IMR-90 (cell line): ENCODE results near the gene MGAT5B. TPM values are rescaled to one million over a fixed set of nuclear protein-coding genes. Genes with fewer than 3 reads are reported as not detected.

Experiments
- ATAC-seq: fragments of 200-7000 bp; cut with Tn5 transposase; 2 replicates; pipeline ENCODE4 v1.9.1; 2020; ENCODE audit warnings: low read depth, mild to moderate bottlenecking, moderate library complexity
- BruUV-seq: library from RNA; stranded (reverse); fragments of 400-500 nt; replicated peaks from 2 replicates; lab custom pipeline; 2021; lab: Mats Ljungman, UMichigan
- CTCF ChIA-PET: fragments of 300-600 bp; formaldehyde crosslinking; extraction: SDS; loops from one replicate; lab custom pipeline; 2021; ENCODE audit warnings: antibody characterized with exemption; lab: Yijun Ruan, JAX
- POLR2A ChIA-PET: fragments of 300-600 bp; sonication (Branson Sonifier 250); formaldehyde crosslinking; loops from one replicate; lab custom pipeline; 2022; ENCODE audit warnings: antibody characterized with exemption; ENCODE audit not compliant: unreplicated experiment; lab: Charles Lee
- DNase-seq: peaks from one replicate; pipeline ENCODE4 v3.0.0; 2013
- H2AFZ ChIP-seq: replicated peaks from 2 replicates; pipeline ENCODE3; 2013; ENCODE audit warnings: low read length, mild to moderate bottlenecking; ENCODE audit not compliant: poor library complexity
- H2AK5ac ChIP-seq: 2 replicates; pipeline ENCODE4 v1.6.1; 2013; ENCODE audit warnings: low read depth, low read length, inconsistent platforms
- H2AK9ac ChIP-seq: replicated peaks from 2 replicates; pipeline ENCODE3; 2013; ENCODE audit warnings: mild to moderate bottlenecking, low read depth, low read length, moderate library complexity; ENCODE audit not compliant: poor library complexity
- H2BK120ac ChIP-seq: 2 replicates; pipeline ENCODE4 v1.6.1; 2013; ENCODE audit warnings: low read depth, low read length, inconsistent platforms
- H2BK15ac ChIP-seq: 3 replicates; pipeline ENCODE4 v1.6.1; 2013; ENCODE audit warnings: low read depth, low read length, inconsistent platforms
- H2BK20ac ChIP-seq: 2 replicates; pipeline ENCODE4 v1.6.1; 2013; ENCODE audit warnings: low read depth, mild to moderate bottlenecking, inconsistent platforms, low read length, moderate library complexity
- H2BK5ac ChIP-seq: 2 replicates; pipeline ENCODE4 v1.6.1; 2013; ENCODE audit warnings: mild to moderate bottlenecking, low read depth, low read length, inconsistent platforms; ENCODE audit not compliant: poor library complexity, severe bottlenecking
- H3K14ac ChIP-seq: replicated peaks from 2 replicates; pipeline ENCODE4 v1.6.1; 2013; ENCODE audit warnings: low read depth, low read length, inconsistent platforms
- H3K18ac ChIP-seq: 2 replicates; pipeline ENCODE4 v1.6.1; 2013; ENCODE audit warnings: low read depth, low read length, control low read depth
- H3K23ac ChIP-seq: 2 replicates; pipeline ENCODE4 v1.6.1; 2013; ENCODE audit warnings: low read depth, low read length, inconsistent platforms
- H3K27ac ChIP-seq: 2 replicates; pipeline ENCODE4 v1.5.1; 2013; ENCODE audit warnings: mild to moderate bottlenecking, control low read depth, low read length; ENCODE audit not compliant: insufficient read depth
- H3K27me3 ChIP-seq: 2 replicates; pipeline ENCODE4 v1.6.1; 2013; ENCODE audit warnings: low read length; ENCODE audit not compliant: control insufficient read depth, insufficient read depth
- H3K36me3 ChIP-seq: 2 replicates; pipeline ENCODE4 v1.6.1; 2013; ENCODE audit warnings: low read length, mixed read lengths; ENCODE audit not compliant: control insufficient read depth, insufficient read depth
- H3K4ac ChIP-seq: 2 replicates; pipeline ENCODE4 v1.6.1; 2013; ENCODE audit warnings: low read depth, low read length, inconsistent platforms
- H3K4me1 ChIP-seq: 2 replicates; pipeline ENCODE4 v1.6.1; 2013; ENCODE audit warnings: low read length, mixed read lengths; ENCODE audit not compliant: control insufficient read depth, insufficient read depth
- H3K4me2 ChIP-seq: 2 replicates; pipeline ENCODE4 v1.6.1; 2013; ENCODE audit warnings: low read depth, mild to moderate bottlenecking, control low read depth, low read length, moderate library complexity
- H3K4me3 ChIP-seq: 2 replicates; pipeline ENCODE4 v1.5.1; 2013; ENCODE audit warnings: low read depth, mild to moderate bottlenecking, control low read depth, low read length, moderate library complexity; ENCODE audit not compliant: insufficient read depth
- H3K56ac ChIP-seq: 2 replicates; pipeline ENCODE4 v1.6.1; 2013; ENCODE audit warnings: low read length, inconsistent platforms; ENCODE audit not compliant: insufficient read depth; ENCODE audit errors: extremely low read depth
- H3K79me1 ChIP-seq, 2 experiments: 2 replicates each; pipeline ENCODE4 v1.6.1; 2013; ENCODE audit warnings: low read length in 2 of 2, inconsistent platforms in 1 of 2, low read depth in 1 of 2
- H3K9ac ChIP-seq: 2 replicates; pipeline ENCODE4 v1.6.1; 2013; ENCODE audit warnings: low read depth, low read length, control low read depth
- H3K9me1 ChIP-seq: 2 replicates; pipeline ENCODE4 v1.6.1; 2013; ENCODE audit warnings: low read length, inconsistent platforms; ENCODE audit not compliant: insufficient read depth
- H3K9me3 ChIP-seq: 2 replicates; pipeline ENCODE4 v1.6.1; 2013; ENCODE audit warnings: low read length; ENCODE audit not compliant: control insufficient read depth, insufficient read depth
- H4K20me1 ChIP-seq: 2 replicates; pipeline ENCODE4 v1.6.1; 2013; ENCODE audit warnings: low read length, inconsistent platforms; ENCODE audit not compliant: insufficient read depth
- H4K5ac ChIP-seq: 2 replicates; pipeline ENCODE4 v1.6.1; 2013; ENCODE audit warnings: mild to moderate bottlenecking, low read depth, low read length, control low read depth
- H4K8ac ChIP-seq, 2 experiments: 2 replicates each; pipeline ENCODE4 v1.6.1; 2013; ENCODE audit warnings: low read depth in 2 of 2, low read length in 2 of 2, control low read depth in 1 of 2, inconsistent platforms in 1 of 2
- H4K91ac ChIP-seq: 2 replicates; pipeline ENCODE4 v1.6.1; 2013; ENCODE audit warnings: low read depth, low read length, inconsistent platforms; ENCODE audit not compliant: insufficient read depth
- CEBPB ChIP-seq: IDR thresholded peaks from 2 replicates; pipeline ENCODE4 v1.6.1; 2012; ENCODE audit warnings: low read depth, low read length, improper control_type of control experiment
- POLR2A ChIP-seq: IDR thresholded peaks from 2 replicates; pipeline ENCODE4 v1.6.1; 2012; ENCODE audit warnings: mild to moderate bottlenecking, low read depth, low read length
- RFX5 ChIP-seq: IDR thresholded peaks from 2 replicates; pipeline ENCODE4 v1.8.0; 2012; ENCODE audit warnings: low read depth, mild to moderate bottlenecking, low read length, moderate library complexity
- WGBS, 2 experiments: methylation state at CpG; one replicate each; pipeline versions ENCODE4 v1.1.5 to v1.1.7; 2013; ENCODE audit warnings: missing lambda C conversion rate in 2 of 2; ENCODE audit not compliant: insufficient read length in 1 of 2; ENCODE audit errors: extremely low coverage in 2 of 2; 5-methylcytosine and 5-hydroxymethylcytosine counted together
- dilution Hi-C: fragments of 300-500 bp; cut with HindIII; formaldehyde crosslinking; loops from one replicate; pipeline ENCODE4 v1.14.3; 2018; ENCODE audit warnings: low sequenced_read_pairs; ENCODE audit not compliant: unreplicated experiment
- in situ Hi-C: fragments of 300-500 bp; cut with MboI; formaldehyde crosslinking; loops from 3 replicates; pipeline ENCODE4 v1.14.3; 2019; ENCODE audit warnings: low sequenced_read_pairs, inconsistent platforms, mixed read lengths
- intact Hi-C: fragments of 100-400 bp; cut with micrococcal nuclease; formaldehyde crosslinking; loops from 2 replicates; pipeline ENCODE4 v1.10.0; 2022
- polyA plus RNA-seq, 3 experiments: library from polyadenylated mRNA; depleted of rRNA; stranded (reverse); fragments of >200 nt; gene quantifications; 2 replicates each; pipeline ENCODE4 v1.2.3, GENCODE V29; 2012; ENCODE audit warnings: low replicate concordance in 1 of 3
- total RNA-seq: library from RNA; depleted of rRNA; stranded (reverse); fragments of >200 nt; gene quantifications from 2 replicates; pipeline ENCODE4 v1.2.3, GENCODE V29; 2012

Gene MGAT5B
- total and polyA plus RNA-seq, 2 of the 4 experiments (the other 2 are of a cell fraction), result 0.54 to 2.0 TPM

GRCh38 chr17:76899414-76899813 lies 31.2 kb downstream of the MGAT5B start:
- TF ChIP-seq RFX5 (no peak), CEBPB (0 out of 2 replicates have a peak, but pooled peaks have one; percentile 5), POLR2A (no peak)
- H2AFZ ChIP-seq, result no peak overlapping the region
- no peak overlapping the region for H3K27ac ChIP-seq
- no peak overlapping the region for H2BK120ac ChIP-seq
- peaks cover 5% of the 10 kb centered on the region; the same call in 1 of the 2 replicates for H3K9me3 ChIP-seq
- H3K4me1 ChIP-seq, result no peaks in the 10 kb centered on the region
- no peaks in the 10 kb centered on the region for H3K9me1 ChIP-seq
- H2AK9ac ChIP-seq, result no peak overlapping the region
- H3K4me2 ChIP-seq, result no peak overlapping the region
- H3K36me3 ChIP-seq, result no peaks in the 10 kb centered on the region
- POLR2A ChIA-PET, result no interaction called here
- no peak overlapping the region for H4K91ac ChIP-seq
- H3K4me3 ChIP-seq, result no peak overlapping the region
- H3K18ac ChIP-seq, result no peak overlapping the region
- no peak overlapping the region for H3K14ac ChIP-seq
- CTCF ChIA-PET, result no interaction called here
- ATAC-seq (no peak), DNase-seq (no peak)
- H3K4ac ChIP-seq, result no peak overlapping the region
- no CpG with 5 or more reads among the region's 7 CpGs for WGBS, 2 experiments
- no peak overlapping the region for H3K23ac ChIP-seq
- no TSS peak for BruUV-seq
- dilution Hi-C loops, result no loop called here
- no peak overlapping the region for H2BK5ac ChIP-seq
- H4K8ac ChIP-seq, result no peak overlapping the region
- no peak overlapping the region for H3K56ac ChIP-seq
- H3K9ac ChIP-seq, result no peak overlapping the region
- in situ Hi-C loops, result no loop called here
- peaks cover 7% of the 10 kb centered on the region; the same call in 1 of the 2 replicates for H3K27me3 ChIP-seq
- H3K79me1 ChIP-seq, result no peaks in the 10 kb centered on the region
- no peaks in the 10 kb centered on the region for H4K20me1 ChIP-seq
- H2BK15ac ChIP-seq, result no peak overlapping the region
- intact Hi-C loops, result no loop called here
- no peak overlapping the region for H2BK20ac ChIP-seq
- H4K5ac ChIP-seq, result no peak overlapping the region
- H2AK5ac ChIP-seq, result no peak overlapping the region
